CD4-positive, alpha-beta T cell treated with Interleukin-17A for 1 hour (primary cell): Measurements from ENCODE around the gene HAGHL.
"Not testable (repeated sequence)": the region's sequence is repeated elsewhere in the genome, so short reads cannot be mapped to it uniquely, and the experiment has no call there.

Experiments
- DNase-seq: peaks from one replicate; pipeline ENCODE4 v3.0.0-alpha.2; 2020

Gene HAGHL

DNA sequence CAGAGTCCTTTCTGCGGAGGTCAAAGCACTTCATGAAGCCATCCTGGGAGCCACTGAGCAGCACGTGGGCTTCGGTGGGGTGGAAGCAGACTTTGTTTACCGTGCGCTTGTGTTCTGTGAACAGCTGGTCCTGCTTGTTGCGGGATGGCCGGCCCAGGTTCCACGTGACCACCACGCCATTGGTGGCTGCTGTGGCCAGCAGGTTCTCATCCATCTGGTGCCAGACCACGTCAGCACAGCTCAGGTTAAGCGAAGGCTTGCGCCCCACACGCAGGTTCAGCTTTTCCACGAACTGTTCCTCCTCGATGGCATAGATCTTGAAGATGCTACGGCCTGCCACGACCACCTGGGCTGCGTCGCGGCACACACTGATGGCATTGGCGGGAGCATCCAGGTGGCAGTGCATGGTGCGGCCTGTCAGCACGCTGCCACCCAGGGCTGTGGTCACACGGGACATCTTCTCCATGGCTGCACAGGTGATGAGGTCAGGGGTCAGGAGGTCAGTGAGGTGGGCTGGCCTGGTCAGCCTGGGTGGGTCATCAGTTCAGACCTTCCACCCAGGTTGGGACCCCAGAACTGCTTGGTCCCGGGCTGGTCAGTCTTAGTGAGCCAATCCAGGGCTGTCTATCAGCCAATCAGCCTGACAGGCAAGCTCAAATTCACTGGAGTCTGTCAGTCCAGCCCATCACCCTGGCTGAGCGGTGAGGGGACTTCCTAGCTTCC is 37.6 kb upstream of the HAGHL start:
- DNase-seq, result no peak

DNA sequence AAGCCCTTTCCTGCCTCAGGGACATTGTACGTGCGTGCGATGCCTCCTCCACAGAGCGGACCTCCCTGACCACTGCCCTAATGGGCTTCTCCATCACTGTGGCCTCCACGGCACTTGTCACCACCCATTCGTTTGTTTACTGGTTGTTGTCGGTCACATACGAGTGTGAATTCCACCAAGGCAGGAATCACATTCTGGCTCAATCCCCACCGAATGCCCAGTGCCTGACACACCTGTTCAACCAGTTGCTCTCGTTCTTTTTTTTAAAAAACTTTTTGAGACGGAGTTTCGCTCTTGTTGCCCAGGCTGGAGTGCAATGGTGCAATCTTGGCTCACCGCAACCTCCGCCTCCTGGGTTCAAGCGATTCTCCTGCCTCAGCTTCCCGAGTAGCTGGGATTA is 35.7 kb upstream of the HAGHL start:
- DNase-seq, result not testable (repeated sequence)

DNA sequence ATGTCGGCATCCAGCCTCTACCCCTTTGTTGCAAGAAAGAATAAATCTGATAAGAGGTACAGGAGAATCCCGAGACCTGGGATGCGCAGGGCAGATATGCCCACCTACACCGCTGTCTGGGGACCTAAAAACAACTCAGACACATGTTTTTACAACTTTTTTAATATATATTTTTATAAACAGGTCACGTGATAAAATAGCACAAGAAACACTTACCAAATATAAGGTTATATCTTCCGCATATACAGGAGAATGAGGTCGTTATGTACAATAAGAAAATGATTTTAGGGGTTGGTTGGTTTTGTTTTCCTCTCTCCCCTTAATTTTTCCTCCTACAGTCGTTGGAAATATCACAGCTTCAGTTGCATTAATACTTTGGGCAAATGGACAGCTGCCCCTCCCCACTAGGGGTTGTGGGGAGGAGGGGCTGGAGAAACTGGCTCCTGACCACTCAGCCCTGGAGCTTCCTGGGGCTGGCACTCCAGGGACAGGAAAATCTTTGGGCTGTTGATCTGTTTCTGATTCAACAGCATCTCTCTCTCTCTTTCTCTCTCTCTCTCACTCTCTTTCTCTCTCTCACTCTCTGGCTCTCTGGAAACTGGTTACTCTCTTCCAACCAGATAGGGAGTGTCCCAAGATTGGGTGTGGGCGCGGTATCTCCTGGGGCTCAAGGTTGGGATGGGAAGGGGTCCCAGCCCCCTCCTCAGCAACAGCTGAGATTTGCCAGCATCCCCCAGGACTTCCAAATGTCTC is 34.4 kb upstream of the HAGHL start:
- no peak for DNase-seq

DNA sequence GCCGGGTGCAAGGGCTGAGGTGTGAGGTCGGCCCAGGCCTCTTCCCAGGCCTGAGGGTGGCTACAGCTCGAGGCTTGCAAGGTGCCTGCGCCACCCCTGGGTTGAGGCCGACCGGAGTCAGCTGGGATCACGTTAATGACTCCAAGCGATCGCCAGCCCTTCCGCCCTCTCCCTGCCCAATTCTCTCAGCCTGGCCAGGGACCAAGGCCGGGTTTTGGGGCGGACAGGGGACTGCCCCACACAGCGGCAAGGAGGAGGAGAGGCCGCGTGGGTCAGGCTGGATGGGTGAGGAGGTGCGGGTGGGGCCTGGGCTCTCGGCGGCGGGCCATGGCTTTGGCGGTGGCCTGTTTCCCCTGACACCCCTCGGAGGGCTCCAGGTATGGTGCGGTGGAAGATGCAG is 33.5 kb upstream of the HAGHL start:
- no peak for DNase-seq

DNA sequence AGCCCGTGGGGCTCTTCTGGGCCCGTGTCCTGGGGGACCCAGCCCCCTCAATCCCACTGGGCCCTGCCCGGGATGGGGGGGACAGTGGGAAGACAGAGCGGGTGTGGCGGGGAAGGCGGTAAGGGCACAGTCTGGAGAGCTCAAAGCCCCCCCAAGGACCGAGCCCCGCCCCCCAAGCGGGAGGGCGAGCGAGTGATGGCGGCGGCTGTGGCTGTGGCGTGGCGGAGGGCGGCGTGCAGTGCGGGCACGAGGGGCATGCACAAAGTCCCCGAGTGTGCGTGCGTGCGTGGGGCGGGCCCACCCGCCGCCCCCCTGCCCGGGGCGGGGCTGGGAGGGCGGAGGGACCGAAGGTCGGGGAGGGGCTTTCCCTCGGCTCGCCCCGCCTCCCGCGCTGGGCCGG is 33.1 kb upstream of the HAGHL start:
- no peak for DNase-seq

DNA sequence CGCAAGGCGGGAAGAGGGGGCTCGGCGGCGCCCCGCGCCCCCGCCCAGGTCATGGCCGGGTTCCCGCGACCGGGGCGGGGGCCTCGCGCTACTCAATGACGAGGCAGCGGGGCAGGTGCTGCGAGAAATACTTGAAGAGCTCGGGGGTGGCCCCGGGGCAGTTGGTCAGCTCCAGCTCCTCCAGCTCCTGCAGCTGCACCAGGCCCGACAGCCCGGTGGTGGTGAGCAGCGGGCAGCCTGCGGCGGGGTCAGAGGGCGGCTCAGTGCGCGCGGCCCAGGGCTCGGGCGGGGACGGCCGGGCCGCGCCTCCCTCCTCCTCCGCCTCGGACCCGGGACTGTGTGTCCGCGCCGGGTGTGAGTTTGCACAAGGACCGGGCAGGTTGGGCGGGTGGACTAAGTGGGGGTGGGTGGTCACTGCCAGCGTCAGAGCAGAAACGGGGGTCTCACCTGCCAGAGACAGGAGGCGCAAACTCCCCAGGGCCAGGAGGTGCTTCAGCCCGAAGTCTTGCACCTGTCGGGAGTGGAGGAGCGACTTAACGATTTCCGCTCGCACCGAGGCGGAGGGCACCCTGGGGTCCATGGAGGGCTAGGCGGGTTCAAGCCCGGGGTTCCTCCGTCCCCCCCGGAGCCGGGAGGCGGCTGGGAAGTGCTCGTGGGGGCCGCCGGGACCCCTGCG is 32.6 kb upstream of the HAGHL start:
- no peak for DNase-seq

DNA sequence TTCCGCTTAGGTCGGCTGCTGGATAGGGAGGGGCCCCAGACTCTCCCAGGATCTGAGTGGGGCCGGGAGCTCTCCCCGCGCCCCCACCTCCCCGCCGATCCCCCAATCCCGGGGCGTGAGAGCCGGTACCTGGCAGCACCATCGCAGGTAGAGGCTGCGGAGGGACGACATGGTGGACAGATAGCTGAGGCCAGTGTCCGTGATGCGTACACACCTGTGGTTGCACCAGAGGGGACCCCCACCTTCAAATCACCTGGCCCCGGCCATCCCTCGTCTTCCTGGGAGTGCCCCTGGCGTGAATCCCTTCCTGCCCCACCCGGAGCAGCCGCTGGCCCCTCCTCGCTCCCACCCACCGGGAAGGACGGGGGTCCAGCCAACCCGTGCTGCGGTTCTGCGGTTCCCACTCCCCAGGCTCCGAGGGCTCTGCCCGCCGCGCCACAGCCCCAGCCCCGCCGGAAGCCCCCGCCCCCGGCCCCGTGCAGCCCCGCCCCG is 32.0 kb upstream of the HAGHL start:
- DNase-seq, result no peak

DNA sequence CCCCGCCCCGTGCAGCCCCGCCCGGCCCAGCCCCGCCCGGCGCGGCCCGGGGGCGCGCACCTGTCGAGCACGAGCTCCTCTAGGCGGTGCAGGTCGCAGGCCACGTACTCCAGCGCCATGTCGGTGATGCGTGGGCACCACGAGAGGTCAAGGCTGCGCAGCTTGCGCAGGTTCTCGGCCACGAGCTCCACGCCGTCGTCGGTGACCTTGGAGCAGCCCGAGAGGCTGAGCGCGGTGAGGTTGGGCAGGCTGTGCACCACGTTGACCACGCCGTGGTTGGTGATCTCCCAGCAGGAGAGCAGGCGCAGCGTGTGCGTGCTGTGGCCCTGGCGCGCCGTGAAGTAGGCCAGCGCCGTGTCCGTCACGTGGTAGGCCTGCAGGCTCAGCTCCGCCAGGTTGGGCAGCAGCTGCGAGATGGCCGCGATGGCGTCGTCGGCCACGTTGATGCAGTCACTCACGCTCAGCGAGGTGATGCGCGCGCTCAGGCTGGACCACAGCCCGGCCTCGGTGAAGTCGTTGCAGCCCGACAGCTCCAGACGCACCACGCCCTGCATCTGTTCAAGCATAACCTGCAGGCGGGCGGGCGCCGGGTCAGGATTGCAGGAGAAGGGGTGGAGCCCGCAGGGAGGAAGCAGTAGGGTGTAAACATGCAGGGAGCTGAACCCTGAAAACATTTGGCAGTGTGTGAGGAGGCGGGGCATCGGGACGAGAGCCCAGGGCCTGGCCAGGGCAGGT is 31.4 kb upstream of the HAGHL start:
- DNase-seq, result peak; percentile 75

DNA sequence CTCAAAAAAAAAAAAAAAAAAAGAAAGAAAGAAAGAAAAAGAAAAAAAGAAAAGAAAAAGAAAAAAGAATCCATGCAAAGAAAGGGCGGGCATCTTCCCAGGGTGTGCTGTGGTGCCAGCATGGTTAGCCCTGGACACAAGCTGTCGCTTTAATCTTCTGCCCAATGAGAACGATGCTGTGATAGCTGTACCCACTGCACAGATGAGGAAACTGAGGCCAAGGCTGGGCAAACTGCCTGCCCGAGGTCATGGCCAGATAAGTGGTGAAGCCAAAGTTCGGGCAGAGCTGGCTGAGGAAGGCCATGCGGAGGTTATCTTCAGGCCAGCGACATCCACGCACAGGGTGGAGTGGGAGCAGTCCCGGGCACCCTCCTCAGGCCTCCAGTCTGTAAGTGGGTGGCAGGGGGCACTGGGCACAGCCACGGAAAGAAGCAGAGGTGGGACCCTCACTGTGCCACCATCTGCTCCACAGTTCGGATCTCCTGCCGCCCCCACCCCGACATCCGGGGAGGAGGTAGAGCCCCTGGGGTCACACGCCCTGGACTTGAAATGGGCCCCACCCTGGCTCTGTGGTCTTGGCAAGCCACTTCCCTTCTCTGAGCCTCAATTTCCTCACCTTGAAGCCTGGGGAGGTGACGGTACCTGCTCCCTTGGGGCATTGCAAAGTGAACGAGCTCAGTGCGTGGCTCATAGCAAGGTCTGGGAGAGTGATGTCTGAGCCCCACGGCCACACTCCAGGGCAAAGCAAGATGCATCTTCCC is 27.8 kb upstream of the HAGHL start:
- no peak for DNase-seq

DNA sequence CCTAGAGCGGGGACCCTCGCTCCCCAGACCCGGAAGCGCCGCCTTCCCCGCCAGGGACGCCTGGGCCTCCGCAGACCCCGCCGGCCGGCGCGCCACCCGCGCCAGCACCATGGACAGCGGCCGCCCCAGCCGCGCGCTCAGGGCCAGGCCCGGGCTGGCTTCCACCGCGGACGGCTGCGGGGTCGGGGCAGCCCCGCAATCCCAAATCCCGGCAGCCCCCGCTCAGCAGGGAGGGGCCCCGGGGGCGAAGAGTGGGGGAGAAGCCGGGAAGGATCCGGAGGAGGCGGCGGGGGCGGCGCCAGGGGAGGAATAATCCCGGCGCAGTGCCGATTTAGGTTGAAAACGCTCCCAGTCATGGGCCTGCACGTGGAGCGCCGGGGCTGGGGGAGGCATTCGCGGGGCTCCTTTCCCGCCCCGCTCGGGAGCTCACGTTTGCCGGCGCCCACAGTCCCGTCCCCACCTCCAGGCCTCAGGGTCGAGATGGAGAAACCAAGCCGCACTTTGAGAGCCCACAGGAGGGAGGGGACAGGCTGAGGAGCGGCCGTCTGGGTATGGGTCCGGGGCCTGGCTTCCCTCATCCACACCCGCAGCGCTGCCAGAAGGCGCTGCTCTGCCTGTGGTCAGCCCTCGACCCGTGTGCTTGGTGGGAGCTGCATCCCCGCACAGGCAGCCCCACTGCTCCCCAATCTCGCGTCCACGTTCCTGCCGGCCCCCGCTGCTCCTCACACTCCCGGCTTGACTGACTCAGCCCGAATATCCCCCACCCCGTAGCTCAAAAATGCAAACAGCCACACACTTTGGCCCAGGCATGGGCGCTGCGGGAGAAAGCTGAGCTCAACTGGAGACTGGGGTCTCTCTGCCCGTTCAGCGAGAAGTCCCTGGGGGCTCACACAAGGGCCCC is 26.0 kb upstream of the HAGHL start:
- DNase-seq, result peak; percentile 54

DNA sequence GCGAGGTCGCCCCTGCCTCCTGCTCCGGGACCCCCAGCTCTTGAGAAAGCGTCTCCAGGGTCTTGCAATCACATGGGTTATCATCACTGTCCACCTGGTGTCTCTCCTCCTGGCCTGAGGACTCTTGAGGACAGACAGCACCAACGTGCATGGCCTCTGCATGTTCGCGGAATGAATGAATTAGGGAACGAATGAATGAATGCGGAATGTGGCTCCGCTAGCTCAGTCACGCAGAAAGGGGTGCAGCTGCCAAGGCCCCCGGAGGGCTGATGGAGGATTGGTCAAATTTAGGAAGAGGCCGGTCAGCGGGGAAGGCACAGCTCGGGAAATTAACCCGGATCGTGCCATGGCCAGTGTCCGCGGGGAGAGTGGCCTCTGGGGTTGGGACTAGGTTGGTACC is 24.6 kb upstream of the HAGHL start:
- DNase-seq, result no peak

DNA sequence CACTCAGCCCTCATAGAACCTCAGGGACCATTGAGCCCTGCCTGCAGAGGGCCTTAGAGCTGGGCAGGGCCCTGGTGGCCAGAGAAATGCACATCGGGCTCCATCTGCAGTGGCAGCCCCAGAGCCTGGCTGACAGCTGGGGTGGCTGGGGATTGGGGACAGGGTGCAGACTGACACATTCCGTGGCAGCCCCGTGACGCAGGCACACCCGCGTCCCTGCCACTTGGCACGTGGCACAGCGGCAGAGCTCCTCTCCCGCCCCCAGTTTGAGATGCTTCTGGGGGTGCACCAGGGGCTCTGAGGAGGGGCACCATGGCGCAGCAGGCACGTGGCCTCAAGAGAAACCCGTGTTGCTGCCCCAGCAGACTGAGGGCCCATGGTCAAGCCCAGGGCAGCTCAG is 23.5 kb upstream of the HAGHL start:
- no peak for DNase-seq

DNA sequence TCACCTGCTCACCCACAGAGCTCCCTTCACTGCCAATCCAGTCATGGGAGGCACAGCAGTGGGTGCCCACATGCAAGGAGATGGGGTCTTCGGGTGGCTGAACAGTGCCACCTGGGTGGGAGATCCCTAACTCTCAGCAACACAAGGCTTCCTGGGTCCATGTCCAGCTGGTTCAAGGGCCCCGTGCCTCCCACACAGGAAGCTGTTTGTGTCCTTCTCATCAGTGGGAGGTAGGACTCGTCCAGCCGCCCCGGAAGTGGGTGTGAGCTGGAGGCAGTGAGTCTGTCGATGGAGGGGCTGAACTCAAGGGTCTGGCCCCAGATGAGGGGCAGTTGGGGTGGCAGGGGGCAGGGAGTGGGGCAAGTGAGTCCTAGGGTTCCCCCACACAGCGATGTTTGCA is 22.9 kb upstream of the HAGHL start:
- DNase-seq, result no peak

DNA sequence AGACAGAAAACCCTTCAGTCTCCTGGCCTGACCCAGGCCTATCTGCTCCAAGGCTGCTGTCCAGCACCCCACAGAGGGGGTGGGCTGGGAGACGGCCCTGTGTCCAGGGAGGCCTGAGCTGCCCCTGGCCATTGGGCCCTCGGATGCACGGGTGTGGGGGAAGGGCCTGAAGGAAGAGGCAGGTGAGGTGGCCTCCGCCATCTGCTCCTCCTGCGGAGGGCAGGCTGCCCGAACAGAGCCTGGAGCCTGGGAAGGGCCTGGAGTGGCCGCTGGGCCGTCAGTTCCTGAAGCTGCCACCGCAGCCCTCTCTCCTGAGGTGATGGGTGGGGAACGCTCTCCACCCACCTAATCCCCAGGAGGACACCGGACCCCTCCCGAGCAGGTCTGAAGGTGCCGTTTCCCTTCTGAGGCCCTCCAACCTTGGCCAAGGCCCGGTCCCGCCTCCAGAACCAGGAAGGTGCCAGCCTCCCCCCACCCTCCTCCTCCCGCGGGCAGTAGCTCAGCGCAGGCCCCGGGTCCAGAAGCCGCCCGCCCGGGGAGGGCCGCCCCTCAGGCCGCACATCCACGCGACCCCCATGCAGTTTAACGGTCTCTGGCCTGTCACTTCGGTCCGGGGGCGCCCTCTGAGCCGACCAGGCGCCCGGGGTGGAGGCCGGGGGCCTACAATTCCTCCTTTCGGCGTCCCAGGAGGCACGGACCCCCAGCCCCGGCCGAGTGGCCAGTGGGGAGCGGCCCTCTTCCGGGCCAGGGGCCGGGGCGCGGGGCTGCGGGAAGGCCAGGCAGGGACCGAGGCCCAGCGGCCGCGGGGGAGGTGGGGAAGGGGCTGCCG is 22.1 kb upstream of the HAGHL start:
- DNase-seq, result no peak

DNA sequence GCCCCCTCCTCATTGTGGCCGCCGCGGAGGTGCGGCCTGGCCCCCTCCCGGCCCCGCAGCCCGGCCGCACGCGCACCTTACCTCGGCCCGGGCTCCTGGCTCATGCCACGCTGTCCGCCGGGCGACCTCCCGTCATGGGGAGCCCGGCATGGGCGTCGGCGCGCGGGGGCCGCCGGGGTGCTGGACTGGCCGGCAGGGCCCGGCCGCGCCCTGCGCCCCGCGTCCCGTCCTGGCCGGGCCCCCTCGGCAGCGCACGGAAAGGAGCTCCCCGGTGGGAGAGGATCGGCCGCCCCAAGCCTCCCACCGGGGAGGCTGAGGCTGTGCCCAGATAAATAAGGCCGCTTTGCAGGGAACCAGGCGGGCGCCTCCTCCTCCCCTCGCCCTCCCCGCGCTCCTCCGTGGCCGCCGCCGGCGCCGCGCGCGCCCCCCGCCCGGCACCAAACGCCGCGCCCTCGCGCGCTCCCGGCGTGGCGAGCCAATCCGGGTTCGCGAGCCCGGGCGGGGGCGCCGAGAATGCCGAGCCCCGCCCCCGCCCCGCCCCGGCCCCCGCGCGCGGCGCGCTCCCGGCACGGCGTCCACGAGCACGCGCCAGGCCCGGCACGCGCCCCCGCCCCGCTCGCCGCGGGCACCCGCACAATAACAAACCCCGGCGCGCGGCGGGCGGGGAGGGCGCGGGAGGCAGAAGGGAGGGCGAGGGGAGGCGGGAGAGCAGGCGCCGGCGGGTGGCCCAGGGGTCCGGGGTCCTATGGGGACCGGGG is 21.3 kb upstream of the HAGHL start, which contains the start of gene FBXL16:
Gene FBXL16, minus strand, starts transcription at position 371 of the 758 bp plus-strand sequence. CDS start 8,396 bp downstream, outside the sequence.
- DNase-seq, result no peak

DNA sequence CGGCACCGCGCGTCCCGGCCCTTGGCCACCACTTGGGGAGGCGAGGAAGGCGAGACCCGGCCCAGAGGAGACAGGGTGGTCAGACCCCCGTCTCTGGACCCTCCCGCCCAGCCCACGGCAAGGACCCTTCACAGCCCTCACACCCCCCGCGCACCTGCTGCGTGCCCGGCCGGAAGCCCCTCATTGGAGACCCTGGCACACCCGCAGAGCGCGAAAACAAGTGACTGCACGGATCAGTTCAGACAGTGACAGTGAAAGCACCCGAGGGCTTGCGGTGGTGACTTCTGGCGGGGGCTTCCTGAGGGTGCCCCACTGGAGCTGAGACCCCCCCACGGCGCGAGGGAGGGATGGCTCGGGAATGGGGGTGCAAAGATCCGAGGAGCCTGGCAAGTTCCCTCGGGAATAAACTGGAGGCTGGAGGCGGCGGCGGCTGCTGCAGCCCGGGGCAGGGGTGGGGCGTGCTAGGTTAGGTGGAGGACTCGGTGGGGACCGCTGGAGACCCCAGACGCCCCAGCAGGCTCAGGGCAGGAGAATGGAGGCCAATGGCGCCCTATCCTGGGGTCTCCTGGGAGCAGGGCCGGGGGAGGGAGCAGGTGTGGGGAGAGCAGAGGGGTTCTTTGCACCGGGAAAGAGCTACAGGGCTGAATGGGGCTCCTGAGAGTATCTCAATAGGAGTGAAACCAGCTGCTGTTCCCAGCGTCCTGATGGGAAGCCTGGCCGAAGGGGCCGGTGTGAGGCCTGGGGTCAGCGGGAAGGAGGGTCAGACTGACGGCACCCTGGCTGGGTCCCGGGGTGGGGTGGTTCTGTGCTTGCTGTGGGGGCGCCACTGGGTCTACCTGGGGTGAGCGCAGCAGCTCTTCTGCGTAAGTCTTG is 20.5 kb upstream of the HAGHL start:
- DNase-seq, result no peak

DNA sequence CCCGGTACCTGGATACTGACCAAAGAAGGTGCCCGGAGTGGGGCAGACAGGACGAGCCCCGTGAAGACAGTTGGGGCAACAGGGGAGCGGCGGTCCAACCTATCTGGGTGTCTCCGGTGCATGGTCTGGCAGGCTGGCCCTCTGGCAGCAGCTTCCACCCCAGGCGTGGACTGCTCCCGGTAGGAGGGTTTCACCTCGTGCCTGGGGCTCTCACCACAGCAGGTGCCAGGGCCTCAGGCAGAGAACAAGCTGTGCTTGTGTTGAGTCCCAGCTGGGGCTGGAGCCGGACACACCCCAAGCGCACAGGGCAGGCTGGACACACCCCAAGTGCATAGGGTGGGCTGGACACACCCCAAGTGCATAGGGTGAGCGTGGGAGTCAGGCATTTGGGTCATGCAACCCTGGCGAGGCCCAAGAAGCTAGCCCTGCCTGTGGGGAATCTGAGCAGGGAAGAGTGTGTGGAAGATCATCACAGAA is 19.8 kb upstream of the HAGHL start:
- DNase-seq, result no peak

DNA sequence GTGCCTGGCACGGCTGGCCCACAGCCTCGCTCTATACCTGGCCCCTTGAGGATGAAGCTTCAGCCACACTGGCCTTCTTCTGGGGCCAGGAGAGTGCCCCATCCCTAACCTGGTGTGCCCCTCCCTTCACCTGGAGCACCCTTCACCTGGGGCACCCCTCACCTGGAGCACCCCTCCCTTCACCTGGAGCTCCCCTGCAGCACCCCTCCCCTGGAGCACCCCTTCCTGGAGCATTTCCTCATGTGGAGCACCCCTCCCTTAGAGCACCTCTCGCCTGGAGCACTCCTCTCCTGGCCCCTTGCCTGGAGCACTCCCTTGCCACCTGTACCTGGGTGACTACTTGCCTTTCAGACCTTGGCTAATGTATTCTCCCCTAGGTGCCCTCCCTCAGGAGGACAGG is 18.9 kb upstream of the HAGHL start:
- no peak for DNase-seq
